Measurements from ENCODE around the gene IGFN1. TPM values are rescaled to one million over a fixed set of nuclear protein-coding genes. Genes with fewer than 3 reads are reported as not detected.

The IGFN1 gene
- total RNA-seq, 2 experiments from 2014 or later = not detected

- CTCF ChIA-PET = no interaction called here
- DNase-seq = no peak
- Mint-ChIP-seq H3K9me3 (no peaks in the 10 kb centered on the region), H3K36me3 (ENCODE audit: low read depth) (no peaks in the 10 kb centered on the region), H3K4me1 (no peaks in the 10 kb centered on the region), H3K27ac (no peak overlapping the region), H3K27me3 (peaks cover 2% of the 10 kb centered on the region), H3K4me3 (no peak overlapping the region)
- POLR2A ChIA-PET = interaction anchor here (0.7 kb wide), 1 partner anchor 24 kb away, joined by 3 read pairs; no protein-coding TSS in a partner anchor
Measured at GRCh38 chr1:201198598-201198997, 8.0 kb downstream of the IGFN1 start.

- H3K27me3 Mint-ChIP-seq = peaks cover 13% of the 10 kb centered on the region
Measured at GRCh38 chr1:201205036-201205435, 14.4 kb downstream of the IGFN1 start.

GRCh38 chr1:201206176-201206575, 15.6 kb downstream of the IGFN1 start:
- Mint-ChIP-seq H3K27ac (no peak overlapping the region), H3K9me3 (no peaks in the 10 kb centered on the region), H3K36me3 (ENCODE audit: low read depth) (no peaks in the 10 kb centered on the region), H3K4me3 (no peak overlapping the region), H3K4me1 (no peaks in the 10 kb centered on the region), H3K27me3 (peaks cover 17% of the 10 kb centered on the region)
- ChIA-PET POLR2A (no interaction called here), CTCF (no interaction called here)
- no peak for DNase-seq

More at GRCh38 chr1:201205036-201205435, 14.4 kb downstream of the IGFN1 start:
- DNase-seq = no peak
- CTCF ChIA-PET = no interaction called here
- Mint-ChIP-seq H3K27ac (no peak overlapping the region), H3K9me3 (no peaks in the 10 kb centered on the region), H3K4me3 (no peak overlapping the region), H3K36me3 (ENCODE audit: low read depth) (no peaks in the 10 kb centered on the region), H3K4me1 (no peaks in the 10 kb centered on the region)
- POLR2A ChIA-PET = no interaction called here

- ChIA-PET CTCF (interaction anchor here (1.3 kb wide), 1 partner anchor 16 kb away, joined by 3 read pairs; no protein-coding TSS in a partner anchor), POLR2A (no interaction called here)
- Mint-ChIP-seq H3K9me3 (no peaks in the 10 kb centered on the region), H3K4me1 (no peaks in the 10 kb centered on the region), H3K4me3 (no peak overlapping the region), H3K27ac (no peak overlapping the region), H3K36me3 (ENCODE audit: low read depth) (no peaks in the 10 kb centered on the region), H3K27me3 (peaks cover 24% of the 10 kb centered on the region)
- no peak for DNase-seq
Measured at GRCh38 chr1:201207046-201207445, 16.4 kb downstream of the IGFN1 start.

GRCh38 chr1:201208236-201208635, 17.6 kb downstream of the IGFN1 start:
- POLR2A ChIA-PET = no interaction called here
- no peak overlapping the region for H3K27ac Mint-ChIP-seq

GRCh38 chr1:201212056-201212455, 21.4 kb downstream of the IGFN1 start:
- no peaks in the 10 kb centered on the region for H3K9me3 Mint-ChIP-seq
- ChIA-PET CTCF (no interaction called here), POLR2A (no interaction called here)
- H3K4me3 Mint-ChIP-seq = no peak overlapping the region
- no peaks in the 10 kb centered on the region for H3K4me1 Mint-ChIP-seq
- H3K27ac Mint-ChIP-seq = no peak overlapping the region
- DNase-seq = no peak
- H3K27me3 Mint-ChIP-seq = peaks cover 17% of the 10 kb centered on the region
- no peaks in the 10 kb centered on the region for H3K36me3 Mint-ChIP-seq (ENCODE audit: low read depth)

More at GRCh38 chr1:201208236-201208635, 17.6 kb downstream of the IGFN1 start:
- Mint-ChIP-seq H3K4me1 (no peaks in the 10 kb centered on the region), H3K27me3 (peaks cover 23% of the 10 kb centered on the region), H3K36me3 (ENCODE audit: low read depth) (no peaks in the 10 kb centered on the region), H3K9me3 (no peaks in the 10 kb centered on the region), H3K4me3 (no peak overlapping the region)
- CTCF ChIA-PET = interaction anchor here (1.3 kb wide), 1 partner anchor 15 kb away, joined by 3 read pairs; no protein-coding TSS in a partner anchor
- no peak for DNase-seq

GRCh38 chr1:201212461-201213055, 21.9 kb downstream of the IGFN1 start:
- H3K27ac Mint-ChIP-seq = no peak overlapping the region
- DNase-seq = no peak
- H3K9me3 Mint-ChIP-seq = no peaks in the 10 kb centered on the region
- CTCF ChIA-PET = no interaction called here
- H3K27me3 Mint-ChIP-seq = peaks cover 17% of the 10 kb centered on the region
- POLR2A ChIA-PET = no interaction called here
- no peaks in the 10 kb centered on the region for H3K36me3 Mint-ChIP-seq (ENCODE audit: low read depth)
- no peak overlapping the region for H3K4me3 Mint-ChIP-seq
- no peaks in the 10 kb centered on the region for H3K4me1 Mint-ChIP-seq

- CTCF ChIA-PET = no interaction called here
- Mint-ChIP-seq H3K4me1 (no peaks in the 10 kb centered on the region), H3K9me3 (no peaks in the 10 kb centered on the region), H3K4me3 (no peak overlapping the region), H3K36me3 (ENCODE audit: low read depth) (no peaks in the 10 kb centered on the region), H3K27me3 (peaks cover 17% of the 10 kb centered on the region), H3K27ac (no peak overlapping the region)
- no peak for DNase-seq
- POLR2A ChIA-PET = no interaction called here
Measured at GRCh38 chr1:201213106-201213770, 22.6 kb downstream of the IGFN1 start.

- Mint-ChIP-seq H3K36me3 (ENCODE audit: low read depth) (no peaks in the 10 kb centered on the region), H3K4me3 (no peak overlapping the region), H3K27me3 (peaks cover 17% of the 10 kb centered on the region), H3K4me1 (no peaks in the 10 kb centered on the region), H3K27ac (no peak overlapping the region), H3K9me3 (no peaks in the 10 kb centered on the region)
- POLR2A ChIA-PET = no interaction called here
- CTCF ChIA-PET = no interaction called here
- DNase-seq = no peak
Measured at GRCh38 chr1:201213926-201214325, 23.3 kb downstream of the IGFN1 start.

- H3K4me3 Mint-ChIP-seq = no peak overlapping the region
- no peaks in the 10 kb centered on the region for H3K36me3 Mint-ChIP-seq (ENCODE audit: low read depth)
- no peak overlapping the region for H3K27ac Mint-ChIP-seq
- H3K9me3 Mint-ChIP-seq = no peaks in the 10 kb centered on the region
- ChIA-PET POLR2A (no interaction called here), CTCF (no interaction called here)
- no peaks in the 10 kb centered on the region for H3K4me1 Mint-ChIP-seq
- peaks cover 14% of the 10 kb centered on the region for H3K27me3 Mint-ChIP-seq
- no peak for DNase-seq
Measured at GRCh38 chr1:201214461-201214860, 23.8 kb downstream of the IGFN1 start.

- H3K36me3 Mint-ChIP-seq (ENCODE audit: low read depth) = no peaks in the 10 kb centered on the region
- H3K4me1 Mint-ChIP-seq = no peaks in the 10 kb centered on the region
- no peaks in the 10 kb centered on the region for H3K9me3 Mint-ChIP-seq
- H3K27me3 Mint-ChIP-seq = peaks cover 11% of the 10 kb centered on the region
- CTCF ChIA-PET = no interaction called here
- no peak overlapping the region for H3K27ac Mint-ChIP-seq
- H3K4me3 Mint-ChIP-seq = no peak overlapping the region
- POLR2A ChIA-PET = no interaction called here
- DNase-seq = no peak
Measured at GRCh38 chr1:201214886-201215285, 24.3 kb downstream of the IGFN1 start.

GRCh38 chr1:201215531-201216357, 25.1 kb downstream of the IGFN1 start:
- H3K4me1 Mint-ChIP-seq = no peaks in the 10 kb centered on the region
- H3K9me3 Mint-ChIP-seq = no peaks in the 10 kb centered on the region
- POLR2A ChIA-PET = no interaction called here
- no peak overlapping the region for H3K27ac Mint-ChIP-seq
- CTCF ChIA-PET = no interaction called here
- H3K4me3 Mint-ChIP-seq = no peak overlapping the region
- H3K27me3 Mint-ChIP-seq = peaks cover 10% of the 10 kb centered on the region
- DNase-seq = peak; percentile 10
- H3K36me3 Mint-ChIP-seq (ENCODE audit: low read depth) = no peaks in the 10 kb centered on the region

- no peaks in the 10 kb centered on the region for H3K9me3 Mint-ChIP-seq
- DNase-seq = peak; percentile 8
- H3K4me3 Mint-ChIP-seq = no peak overlapping the region
- ChIA-PET CTCF (no interaction called here), POLR2A (no interaction called here)
- H3K36me3 Mint-ChIP-seq (ENCODE audit: low read depth) = no peaks in the 10 kb centered on the region
- no peaks in the 10 kb centered on the region for H3K4me1 Mint-ChIP-seq
- H3K27ac Mint-ChIP-seq = no peak overlapping the region
- peaks cover 3% of the 10 kb centered on the region for H3K27me3 Mint-ChIP-seq
Measured at GRCh38 chr1:201216395-201217085, 25.9 kb downstream of the IGFN1 start.
